ENCODE data around the gene IRAK4.

Gene IRAK4

DNA sequence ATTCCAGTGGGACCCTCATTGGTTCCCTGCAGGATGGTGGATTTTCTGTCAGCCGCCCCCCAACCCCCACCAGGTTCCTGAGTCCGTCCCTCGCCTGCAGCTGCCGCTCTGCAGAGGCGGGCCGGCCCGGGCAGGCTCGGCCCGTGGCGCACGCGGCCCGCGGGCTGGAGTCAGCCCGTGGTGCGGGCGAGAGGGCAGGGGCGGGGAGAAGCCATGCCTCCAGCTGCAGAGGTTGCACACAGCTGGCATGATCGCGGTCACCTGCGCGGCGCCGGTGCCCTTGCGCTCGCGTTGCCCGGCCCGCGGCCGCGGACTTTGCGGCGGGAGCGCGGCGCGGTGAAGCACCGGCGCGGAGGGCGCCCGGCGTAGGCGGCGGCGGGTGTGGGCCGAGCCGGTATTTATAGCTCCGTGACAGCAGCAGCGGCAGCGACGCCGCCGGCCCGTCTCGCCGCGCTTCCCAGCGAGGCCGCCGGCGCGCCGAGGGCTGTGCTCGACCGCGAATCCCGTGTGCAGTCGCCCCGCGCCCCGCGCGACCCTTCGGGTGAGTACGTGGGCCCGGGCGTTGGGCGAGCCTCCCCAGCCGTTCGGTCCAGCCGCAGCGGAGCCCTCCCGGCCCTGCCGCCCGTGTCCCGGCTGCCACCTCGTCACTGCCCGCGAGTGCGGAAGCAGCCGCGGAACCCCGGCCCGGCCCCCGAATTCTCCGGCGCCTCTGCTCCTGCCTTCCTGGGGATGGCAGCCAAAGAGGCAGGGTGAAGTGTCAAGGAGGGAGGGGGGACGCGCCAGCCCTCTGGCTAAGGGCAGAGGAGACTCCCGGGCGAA lies 77.1 kb downstream of the IRAK4 start, which contains the start of gene TMEM117:
Gene TMEM117, plus strand, starts transcription at position 426 of the 819 bp plus-strand sequence.
- TF ChIP-seq, protein P1, sequence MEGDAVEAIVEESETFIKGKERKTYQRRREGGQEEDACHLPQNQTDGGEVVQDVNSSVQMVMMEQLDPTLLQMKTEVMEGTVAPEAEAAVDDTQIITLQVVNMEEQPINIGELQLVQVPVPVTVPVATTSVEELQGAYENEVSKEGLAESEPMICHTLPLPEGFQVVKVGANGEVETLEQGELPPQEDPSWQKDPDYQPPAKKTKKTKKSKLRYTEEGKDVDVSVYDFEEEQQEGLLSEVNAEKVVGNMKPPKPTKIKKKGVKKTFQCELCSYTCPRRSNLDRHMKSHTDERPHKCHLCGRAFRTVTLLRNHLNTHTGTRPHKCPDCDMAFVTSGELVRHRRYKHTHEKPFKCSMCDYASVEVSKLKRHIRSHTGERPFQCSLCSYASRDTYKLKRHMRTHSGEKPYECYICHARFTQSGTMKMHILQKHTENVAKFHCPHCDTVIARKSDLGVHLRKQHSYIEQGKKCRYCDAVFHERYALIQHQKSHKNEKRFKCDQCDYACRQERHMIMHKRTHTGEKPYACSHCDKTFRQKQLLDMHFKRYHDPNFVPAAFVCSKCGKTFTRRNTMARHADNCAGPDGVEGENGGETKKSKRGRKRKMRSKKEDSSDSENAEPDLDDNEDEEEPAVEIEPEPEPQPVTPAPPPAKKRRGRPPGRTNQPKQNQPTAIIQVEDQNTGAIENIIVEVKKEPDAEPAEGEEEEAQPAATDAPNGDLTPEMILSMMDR (IDR thresholded peaks at IDR 0.05; ENCODE audit: control insufficient read depth, insufficient read depth, low read depth, low read length, missing control alignments): no peak
- peak within 1 kb of the TSS; percentile 70 for H3K4me3 ChIP-seq (ENCODE audit: control insufficient read depth, low read depth, low read length)
- no peak for DNase-seq (ENCODE audit: low read depth)

DNA sequence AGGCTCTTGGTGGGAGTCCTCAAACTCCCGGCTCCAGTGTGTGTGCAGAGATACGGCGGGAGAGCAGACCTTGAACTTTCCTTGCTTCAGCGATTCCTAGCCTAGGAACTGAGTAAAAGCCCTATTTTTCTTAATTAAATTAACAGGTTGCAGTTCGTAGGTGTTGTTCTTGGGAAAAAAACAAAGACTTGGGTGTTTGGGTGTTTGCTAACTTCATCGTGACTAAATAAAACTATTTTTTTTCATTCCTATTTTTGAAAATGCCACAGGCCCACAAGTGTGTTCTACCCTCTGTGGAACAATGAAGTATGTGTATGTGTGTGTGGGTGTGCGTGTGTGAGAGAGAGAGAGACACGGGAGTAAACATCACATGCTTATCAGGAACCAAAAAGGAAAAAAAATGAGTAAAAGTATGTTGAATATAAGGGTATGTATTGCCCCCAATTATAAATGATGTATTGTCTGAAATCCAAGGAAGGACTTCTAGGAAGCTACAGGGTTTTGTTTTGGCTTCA lies 77.8 kb downstream of the IRAK4 start:
- TF ChIP-seq, protein P1 (IDR thresholded peaks at IDR 0.05; ENCODE audit: control insufficient read depth, insufficient read depth, low read depth, low read length, missing control alignments): no peak
- peak overlapping the region; percentile 70 for H3K4me3 ChIP-seq (ENCODE audit: control insufficient read depth, low read depth, low read length)
- DNase-seq (ENCODE audit: low read depth): no peak
